Right atrium auricular region (tissue), 2 donors: ENCODE measurements around the gene TXNRD1. TPM values are rescaled to one million over a fixed set of nuclear protein-coding genes. Genes with fewer than 3 reads are reported as not detected.

Experiments
- DNase-seq: peaks from one replicate; pipeline ENCODE4 v3.0.0-alpha.2; 2019; ENCODE audit warnings: low spot score
- H3K27ac ChIP-seq, 2 donors: fragments of 200-600 bp; sonication (generic); 1 replicate in 1 of 2; 2 replicates in 1 of 2; pipeline ENCODE4 v1.5.1; 2016 to 2019
- H3K27me3 ChIP-seq, 2 donors: fragments of 200-600 bp; sonication (generic); one replicate each; pipeline versions ENCODE4 v1.5.1 to v1.6.0; 2017 to 2019
- H3K36me3 ChIP-seq: fragments of 200-600 bp; sonication (generic); one replicate; pipeline ENCODE4 v1.5.1; 2016
- H3K4me1 ChIP-seq, 2 donors: fragments of 200-600 bp; sonication (generic); one replicate each; pipeline versions ENCODE4 v1.5.1 to v1.6.0; 2017 to 2019
- H3K4me3 ChIP-seq, 2 donors: fragments of 200-600 bp; sonication (generic); 1 replicate in 1 of 2; 2 replicates in 1 of 2; pipeline ENCODE4 v1.5.1; 2017 to 2019; ENCODE audit warnings: mild to moderate bottlenecking in 1 of 2, moderate library complexity in 1 of 2
- H3K9me3 ChIP-seq, 2 donors: fragments of 200-600 bp; sonication (generic); one replicate each; pipeline ENCODE4 v1.5.1; 2019
- CTCF ChIP-seq, 2 donors: fragments of 200-600 bp; sonication (generic); IDR thresholded peaks; one replicate each; pipeline ENCODE4 v1.5.1; 2019; ENCODE audit warnings: antibody characterized with exemption in 2 of 2
- total RNA-seq, 2 donors: library from RNA; depleted of rRNA; stranded (reverse); fragments of >200 nt; gene quantifications; one replicate each; pipeline ENCODE4 v1.1.0, GENCODE V29; 2016

TXNRD1 gene
- total RNA-seq, 2 donors from 2014 or later, result 191 to 286 TPM

GRCh38 chr12:104232609-104233280 is 17.2 kb downstream of the TXNRD1 start:
- H3K27me3 ChIP-seq, result no peaks in the 10 kb centered on the region
- peaks cover 0 to 33% of the 10 kb centered on the region in 2 donors for H3K9me3 ChIP-seq
- no peak for DNase-seq

GRCh38 chr12:104234926-104235499 is 19.4 kb downstream of the TXNRD1 start:
- H3K27ac ChIP-seq, result no peak overlapping the region
- no peaks in the 10 kb centered on the region for H3K4me1 ChIP-seq
- peaks cover 0 to 33% of the 10 kb centered on the region in 2 donors for H3K9me3 ChIP-seq
- H3K27me3 ChIP-seq, result no peaks in the 10 kb centered on the region
- DNase-seq, result no peak
- TF ChIP-seq CTCF (IDR thresholded peaks at IDR 0.05), result no peak
- no peaks in the 10 kb centered on the region for H3K36me3 ChIP-seq
- no peak overlapping the region for H3K4me3 ChIP-seq

More at GRCh38 chr12:104232609-104233280, 17.2 kb downstream of the TXNRD1 start:
- Histone ChIP-seq H3K4me1 (no peaks in the 10 kb centered on the region), H3K27ac (no peak overlapping the region), H3K36me3 (no peaks in the 10 kb centered on the region), H3K4me3 (no peak overlapping the region)
- no peak for TF ChIP-seq CTCF (IDR thresholded peaks at IDR 0.05)

GRCh38 chr12:104237930-104238329 is 22.4 kb downstream of the TXNRD1 start:
- no peak for DNase-seq
- H3K4me1 ChIP-seq, result no peaks in the 10 kb centered on the region
- H3K27ac ChIP-seq, result no peak overlapping the region
- peaks cover 0 to 25% of the 10 kb centered on the region in 2 donors for H3K9me3 ChIP-seq
- no peak overlapping the region for H3K4me3 ChIP-seq
- no peak for TF ChIP-seq CTCF (IDR thresholded peaks at IDR 0.05)
- H3K27me3 ChIP-seq, result no peaks in the 10 kb centered on the region
- H3K36me3 ChIP-seq, result no peaks in the 10 kb centered on the region

GRCh38 chr12:104242546-104243206 is 27.1 kb downstream of the TXNRD1 start:
- H3K27ac ChIP-seq, result peak overlapping the region in 1 of 2 donors; percentile 44
- no peak for TF ChIP-seq CTCF (IDR thresholded peaks at IDR 0.05)
- no peaks in the 10 kb centered on the region for H3K36me3 ChIP-seq
- no peaks in the 10 kb centered on the region for H3K9me3 ChIP-seq
- H3K4me3 ChIP-seq, result no peak overlapping the region
- H3K4me1 ChIP-seq, result no peaks in the 10 kb centered on the region
- DNase-seq, result no peak
- no peaks in the 10 kb centered on the region for H3K27me3 ChIP-seq

- H3K4me3 ChIP-seq, result no peak overlapping the region
- no peaks in the 10 kb centered on the region for H3K4me1 ChIP-seq
- H3K36me3 ChIP-seq, result no peaks in the 10 kb centered on the region
- H3K27ac ChIP-seq, result peak overlapping the region in 1 of 2 donors; percentile 44
- no peaks in the 10 kb centered on the region for H3K9me3 ChIP-seq
- no peak for TF ChIP-seq CTCF (IDR thresholded peaks at IDR 0.05)
- no peak for DNase-seq
- H3K27me3 ChIP-seq, result no peaks in the 10 kb centered on the region
Observed at GRCh38 chr12:104243551-104243950, 28.0 kb downstream of the TXNRD1 start.
